Stimulated activated naive CD8-positive, alpha-beta T cell treated with anti-CD3 and anti-CD28 coated beads, Interleukin-15, Interleukin-2, amounts not matched to agents 100 ng/mL and 50 ng/mL, for 24 hours (primary cell): ENCODE data around the gene TET2.

Experiments
- H3K27ac Mint-ChIP-seq: one replicate; pipeline ENCODE4 v1.8.0; 2021; ENCODE audit warnings: mild to moderate bottlenecking, mixed read lengths
- H3K27me3 Mint-ChIP-seq: one replicate; pipeline ENCODE4 v1.8.0; 2021; ENCODE audit warnings: mixed read lengths
- H3K36me3 Mint-ChIP-seq: one replicate; pipeline ENCODE4 v1.8.0; 2021; ENCODE audit warnings: low read depth, mixed read lengths
- H3K4me1 Mint-ChIP-seq: one replicate; pipeline ENCODE4 v1.8.0; 2021; ENCODE audit warnings: low read depth, mixed read lengths
- H3K4me3 Mint-ChIP-seq: one replicate; pipeline ENCODE4 v1.8.0; 2021; ENCODE audit warnings: mild to moderate bottlenecking, mixed read lengths
- H3K9me3 Mint-ChIP-seq: one replicate; pipeline ENCODE4 v1.8.0; 2021; ENCODE audit warnings: mixed read lengths

TET2 gene

GRCh38 chr4:105129286-105130040 is 17.2 kb upstream of the TET2 start:
- Mint-ChIP-seq H3K4me3 (no peak overlapping the region), H3K36me3 (no peaks in the 10 kb centered on the region), H3K4me1 (peaks cover 3% of the 10 kb centered on the region), H3K27ac (no peak overlapping the region), H3K9me3 (no peaks in the 10 kb centered on the region), H3K27me3 (no peaks in the 10 kb centered on the region)

- Mint-ChIP-seq H3K27ac (no peak overlapping the region), H3K36me3 (no peaks in the 10 kb centered on the region), H3K9me3 (no peaks in the 10 kb centered on the region), H3K4me1 (peaks cover 7% of the 10 kb centered on the region), H3K27me3 (no peaks in the 10 kb centered on the region), H3K4me3 (no peak overlapping the region)
These were observed 15.7 kb upstream of the TET2 start for GRCh38 chr4:105130945-105131344.

GRCh38 chr4:105133976-105134375 is 12.7 kb upstream of the TET2 start:
- no peaks in the 10 kb centered on the region for H3K36me3 Mint-ChIP-seq
- H3K4me3 Mint-ChIP-seq, result no peak overlapping the region
- H3K27ac Mint-ChIP-seq, result no peak overlapping the region
- H3K4me1 Mint-ChIP-seq, result peaks cover 10% of the 10 kb centered on the region
- no peaks in the 10 kb centered on the region for H3K27me3 Mint-ChIP-seq
- H3K9me3 Mint-ChIP-seq, result no peaks in the 10 kb centered on the region

- peaks cover 10% of the 10 kb centered on the region for H3K4me1 Mint-ChIP-seq
- H3K4me3 Mint-ChIP-seq, result no peak overlapping the region
- no peaks in the 10 kb centered on the region for H3K36me3 Mint-ChIP-seq
- no peaks in the 10 kb centered on the region for H3K9me3 Mint-ChIP-seq
- no peak overlapping the region for H3K27ac Mint-ChIP-seq
- no peaks in the 10 kb centered on the region for H3K27me3 Mint-ChIP-seq
These were observed 10.9 kb upstream of the TET2 start for GRCh38 chr4:105135785-105136184.

GRCh38 chr4:105137121-105137875 is 9.4 kb upstream of the TET2 start:
- Mint-ChIP-seq H3K4me1 (peaks cover 10% of the 10 kb centered on the region), H3K27ac (peak overlapping the region; percentile 8), H3K36me3 (no peaks in the 10 kb centered on the region), H3K9me3 (no peaks in the 10 kb centered on the region), H3K4me3 (no peak overlapping the region), H3K27me3 (no peaks in the 10 kb centered on the region)

- Mint-ChIP-seq H3K4me3 (no peak overlapping the region), H3K36me3 (no peaks in the 10 kb centered on the region), H3K27me3 (no peaks in the 10 kb centered on the region), H3K4me1 (peaks cover 10% of the 10 kb centered on the region), H3K9me3 (no peaks in the 10 kb centered on the region), H3K27ac (no peak overlapping the region)
These were observed 7.0 kb upstream of the TET2 start for GRCh38 chr4:105139646-105140045.

GRCh38 chr4:105140684-105141490 is 5.8 kb upstream of the TET2 start:
- no peak overlapping the region for H3K27ac Mint-ChIP-seq
- no peaks in the 10 kb centered on the region for H3K36me3 Mint-ChIP-seq
- H3K4me1 Mint-ChIP-seq, result peaks cover 21% of the 10 kb centered on the region
- H3K4me3 Mint-ChIP-seq, result no peak overlapping the region
- H3K27me3 Mint-ChIP-seq, result no peaks in the 10 kb centered on the region
- H3K9me3 Mint-ChIP-seq, result no peaks in the 10 kb centered on the region

GRCh38 chr4:105145156-105145902 is 1.3 kb upstream of the TET2 start:
- H3K4me3 Mint-ChIP-seq, result peak overlapping the region; percentile 90
- H3K9me3 Mint-ChIP-seq, result no peaks in the 10 kb centered on the region
- peaks cover 41% of the 10 kb centered on the region for H3K4me1 Mint-ChIP-seq
- no peaks in the 10 kb centered on the region for H3K27me3 Mint-ChIP-seq
- peak overlapping the region; percentile 96 for H3K27ac Mint-ChIP-seq
- peaks cover 4% of the 10 kb centered on the region for H3K36me3 Mint-ChIP-seq

- peaks cover 4% of the 10 kb centered on the region for H3K36me3 Mint-ChIP-seq
- no peaks in the 10 kb centered on the region for H3K9me3 Mint-ChIP-seq
- peaks cover 46% of the 10 kb centered on the region for H3K4me1 Mint-ChIP-seq
- H3K4me3 Mint-ChIP-seq, result peak overlapping the region; percentile 90
- no peaks in the 10 kb centered on the region for H3K27me3 Mint-ChIP-seq
- H3K27ac Mint-ChIP-seq, result peak overlapping the region; percentile 96
These were observed 787 bp upstream of the TET2 start for GRCh38 chr4:105145903-105146275.

- H3K4me1 Mint-ChIP-seq, result peaks cover 46% of the 10 kb centered on the region
- H3K9me3 Mint-ChIP-seq, result no peaks in the 10 kb centered on the region
- H3K27me3 Mint-ChIP-seq, result no peaks in the 10 kb centered on the region
- peak overlapping the region; percentile 99 for H3K27ac Mint-ChIP-seq
- peak overlapping the region; percentile 88 for H3K4me3 Mint-ChIP-seq
- H3K36me3 Mint-ChIP-seq, result peaks cover 4% of the 10 kb centered on the region
These were observed 408 bp downstream of the TET2 start for GRCh38 chr4:105147016-105147552.

- Mint-ChIP-seq H3K36me3 (peaks cover 4% of the 10 kb centered on the region), H3K9me3 (no peaks in the 10 kb centered on the region), H3K27ac (peak overlapping the region; percentile 99), H3K27me3 (no peaks in the 10 kb centered on the region), H3K4me3 (peak overlapping the region; percentile 88), H3K4me1 (peaks cover 46% of the 10 kb centered on the region)
These were observed 981 bp downstream of the TET2 start for GRCh38 chr4:105147553-105148161.

- Mint-ChIP-seq H3K4me1 (peaks cover 50% of the 10 kb centered on the region), H3K4me3 (peak overlapping the region; percentile 88), H3K27me3 (no peaks in the 10 kb centered on the region), H3K36me3 (peaks cover 8% of the 10 kb centered on the region), H3K9me3 (no peaks in the 10 kb centered on the region), H3K27ac (peak overlapping the region; percentile 26)
These were observed 1.7 kb downstream of the TET2 start for GRCh38 chr4:105148356-105148755.

GRCh38 chr4:105148776-105149175 is 2.1 kb downstream of the TET2 start:
- Mint-ChIP-seq H3K27me3 (no peaks in the 10 kb centered on the region), H3K4me1 (peaks cover 51% of the 10 kb centered on the region), H3K36me3 (peaks cover 8% of the 10 kb centered on the region), H3K27ac (no peak overlapping the region), H3K9me3 (no peaks in the 10 kb centered on the region), H3K4me3 (peak overlapping the region; percentile 88)

- H3K9me3 Mint-ChIP-seq, result no peaks in the 10 kb centered on the region
- peaks cover 55% of the 10 kb centered on the region for H3K4me1 Mint-ChIP-seq
- H3K27me3 Mint-ChIP-seq, result no peaks in the 10 kb centered on the region
- no peak overlapping the region for H3K27ac Mint-ChIP-seq
- peak overlapping the region; percentile 88 for H3K4me3 Mint-ChIP-seq
- peaks cover 8% of the 10 kb centered on the region for H3K36me3 Mint-ChIP-seq
These were observed 3.1 kb downstream of the TET2 start for GRCh38 chr4:105149771-105150170.
